Thyroid gland (tissue), 4 donors: ENCODE results near the gene VARS2. TPM values are rescaled to one million over a fixed set of nuclear protein-coding genes. Genes with fewer than 3 reads are reported as not detected.

Experiments used
- DNase-seq, 2 donors: peaks; one replicate each; pipeline ENCODE4 v3.0.0-alpha.2; 2019
- H3K27ac ChIP-seq, 3 donors: fragments of 200-600 bp; sonication (generic); 1 replicate in 2 of 3; 2 replicates in 1 of 3; pipeline ENCODE4 v1.5.1; 2016 to 2019; ENCODE audit warnings: mild to moderate bottlenecking in 1 of 3, moderate library complexity in 1 of 3
- H3K27me3 ChIP-seq: fragments of 200-600 bp; sonication (generic); one replicate; pipeline ENCODE4 v1.5.1; 2019
- H3K36me3 ChIP-seq, 2 donors: fragments of 200-600 bp; sonication (generic); one replicate each; pipeline ENCODE4 v1.5.1; 2016 to 2019
- H3K4me1 ChIP-seq, 2 donors: fragments of 200-600 bp; sonication (generic); one replicate each; pipeline ENCODE4 v1.5.1; 2017 to 2019
- H3K4me3 ChIP-seq, 3 donors: fragments of 200-600 bp; sonication (generic); replicated peaks in 1 of 3; 1 replicate in 2 of 3; 2 replicates in 1 of 3; pipeline ENCODE4 v1.5.1; 2016; ENCODE audit warnings: mild to moderate bottlenecking in 1 of 3
- H3K9me3 ChIP-seq: fragments of 200-600 bp; sonication (generic); one replicate; pipeline ENCODE4 v1.5.1; 2017
- POLR2A ChIP-seq, 2 donors: fragments of 450-650 bp; IDR thresholded peaks; one replicate each; pipeline ENCODE4 v1.6.1; 2017; ENCODE audit warnings: antibody characterized with exemption in 2 of 2, mild to moderate bottlenecking in 2 of 2, moderate library complexity in 1 of 2
- WGBS, 2 donors: methylation state at CpG; one replicate each; pipeline ENCODE4 v1.1.5; 2017; 5-methylcytosine and 5-hydroxymethylcytosine counted together
- intact Hi-C: fragments of 100-400 bp; cut with DNase I; formaldehyde crosslinking; loops from one replicate; pipeline ENCODE4 v1.15.1; 2023
- total RNA-seq, 4 donors: library from RNA; depleted of rRNA; stranded (reverse); fragments of >200 nt; gene quantifications; one replicate each; pipeline ENCODE4 v1.2.3, GENCODE V29; 2016
- TF ChIP-seq, protein P1 (sequence below), 6 experiments: fragments of 200-600 bp in 3 of 6; fragments of 450-650 bp in 3 of 6; sonication (generic) in 3 of 6; IDR thresholded peaks; one replicate each; pipeline ENCODE4 v1.5.1; 2016 to 2019; ENCODE audit warnings: antibody characterized with exemption in 6 of 6, mild to moderate bottlenecking in 2 of 6, inconsistent platforms in 1 of 6, moderate library complexity in 1 of 6

The VARS2 gene
- total RNA-seq, 4 donors from 2014 or later = 17.3 to 36.4 (median 30.6) TPM

DNA sequence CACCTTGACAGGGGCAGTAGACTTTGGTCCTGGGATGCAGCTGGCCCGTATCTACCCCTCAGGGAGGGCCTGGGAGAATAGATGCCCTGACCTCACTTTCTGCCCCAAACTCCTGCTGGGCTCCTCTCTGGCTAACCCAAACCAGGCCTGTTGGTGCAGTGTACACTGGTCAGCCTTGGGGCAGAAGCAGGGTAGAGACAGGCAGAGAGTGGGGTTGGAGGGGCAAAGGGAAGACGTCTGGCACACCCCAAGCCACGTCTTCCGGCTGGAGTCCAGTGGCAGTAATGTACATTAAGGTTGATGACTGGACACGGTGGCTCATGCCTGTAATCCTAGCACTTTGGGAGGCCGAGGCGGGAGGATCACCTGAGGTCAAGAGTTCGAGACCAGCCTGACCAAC, 20.4 kb upstream of the VARS2 start:
- intact Hi-C loops = no loop called here
- no peaks in the 10 kb centered on the region for H3K27me3 ChIP-seq
- no peak for DNase-seq
- no peaks in the 10 kb centered on the region for H3K9me3 ChIP-seq
- WGBS, 2 donors = 93% methylated on average over 7 to 8 of the region's 8 CpGs
- peaks cover 77 to 83% of the 10 kb centered on the region in 2 donors for H3K36me3 ChIP-seq
- TF ChIP-seq, protein P1, sequence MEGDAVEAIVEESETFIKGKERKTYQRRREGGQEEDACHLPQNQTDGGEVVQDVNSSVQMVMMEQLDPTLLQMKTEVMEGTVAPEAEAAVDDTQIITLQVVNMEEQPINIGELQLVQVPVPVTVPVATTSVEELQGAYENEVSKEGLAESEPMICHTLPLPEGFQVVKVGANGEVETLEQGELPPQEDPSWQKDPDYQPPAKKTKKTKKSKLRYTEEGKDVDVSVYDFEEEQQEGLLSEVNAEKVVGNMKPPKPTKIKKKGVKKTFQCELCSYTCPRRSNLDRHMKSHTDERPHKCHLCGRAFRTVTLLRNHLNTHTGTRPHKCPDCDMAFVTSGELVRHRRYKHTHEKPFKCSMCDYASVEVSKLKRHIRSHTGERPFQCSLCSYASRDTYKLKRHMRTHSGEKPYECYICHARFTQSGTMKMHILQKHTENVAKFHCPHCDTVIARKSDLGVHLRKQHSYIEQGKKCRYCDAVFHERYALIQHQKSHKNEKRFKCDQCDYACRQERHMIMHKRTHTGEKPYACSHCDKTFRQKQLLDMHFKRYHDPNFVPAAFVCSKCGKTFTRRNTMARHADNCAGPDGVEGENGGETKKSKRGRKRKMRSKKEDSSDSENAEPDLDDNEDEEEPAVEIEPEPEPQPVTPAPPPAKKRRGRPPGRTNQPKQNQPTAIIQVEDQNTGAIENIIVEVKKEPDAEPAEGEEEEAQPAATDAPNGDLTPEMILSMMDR (IDR thresholded peaks at IDR 0.05) = no peak
- no peak for TF ChIP-seq POLR2A (IDR thresholded peaks at IDR 0.05)
- no peaks in the 10 kb centered on the region for H3K4me1 ChIP-seq
- no peak overlapping the region for H3K4me3 ChIP-seq
- no peak overlapping the region for H3K27ac ChIP-seq

DNA sequence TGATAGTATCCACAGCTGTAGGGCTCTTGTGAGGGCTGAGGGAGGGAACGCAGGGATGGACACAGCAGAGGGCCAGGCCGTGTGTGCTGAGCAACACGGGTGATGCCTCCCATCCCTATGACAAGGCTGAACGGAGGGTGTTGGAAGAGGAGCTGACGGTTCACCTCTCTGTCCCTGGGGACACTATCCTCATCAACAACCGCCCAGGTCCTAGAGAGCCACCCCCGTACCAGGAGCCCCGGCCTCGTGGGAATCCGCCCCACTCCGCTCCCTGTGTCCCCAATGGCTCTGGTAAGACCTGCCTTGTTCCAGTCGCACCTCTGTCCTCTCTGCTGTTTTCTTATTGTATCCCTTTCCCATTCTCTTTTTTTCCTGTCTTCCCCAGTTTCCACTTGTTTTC, 19.7 kb upstream of the VARS2 start:
- intact Hi-C loops = no loop called here
- 90 to 93% methylated on average over 12 of the region's 12 CpGs for WGBS, 2 donors
- H3K4me1 ChIP-seq = no peaks in the 10 kb centered on the region
- no peak overlapping the region for H3K4me3 ChIP-seq
- H3K27ac ChIP-seq = no peak overlapping the region
- no peaks in the 10 kb centered on the region for H3K9me3 ChIP-seq
- H3K27me3 ChIP-seq = no peaks in the 10 kb centered on the region
- peaks cover 81 to 84% of the 10 kb centered on the region in 2 donors for H3K36me3 ChIP-seq
- TF ChIP-seq POLR2A (IDR thresholded peaks at IDR 0.05) = no peak
- TF ChIP-seq, protein P1 (IDR thresholded peaks at IDR 0.05) = no peak
- DNase-seq = no peak

DNA sequence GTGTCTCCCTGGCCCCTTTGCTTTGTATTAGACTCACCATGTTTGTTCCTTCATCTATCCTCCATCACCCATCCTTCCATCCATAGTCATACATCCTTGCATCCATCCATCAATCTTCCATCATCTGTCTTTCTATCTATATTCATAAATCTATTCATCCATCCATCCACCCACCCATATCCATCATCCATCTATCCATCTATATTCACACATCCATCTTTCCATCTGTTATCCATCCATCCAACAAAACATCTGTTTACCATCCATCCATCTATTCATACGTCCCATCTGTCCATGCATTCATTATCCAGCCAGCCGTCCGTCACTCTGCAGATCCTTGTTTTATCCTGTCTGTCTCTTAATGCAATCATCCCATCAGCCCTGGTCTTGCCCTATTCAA, 19.1 kb upstream of the VARS2 start:
- H3K27me3 ChIP-seq = no peaks in the 10 kb centered on the region
- WGBS, 2 donors = 93 to 99% methylated on average over 3 of the region's 3 CpGs
- H3K36me3 ChIP-seq = peaks cover 83 to 84% of the 10 kb centered on the region in 2 donors
- TF ChIP-seq, protein P1 (IDR thresholded peaks at IDR 0.05) = no peak
- no peak for TF ChIP-seq POLR2A (IDR thresholded peaks at IDR 0.05)
- intact Hi-C loops = no loop called here
- DNase-seq = no peak
- no peaks in the 10 kb centered on the region for H3K4me1 ChIP-seq
- H3K4me3 ChIP-seq = no peak overlapping the region
- no peaks in the 10 kb centered on the region for H3K9me3 ChIP-seq
- H3K27ac ChIP-seq = no peak overlapping the region

DNA sequence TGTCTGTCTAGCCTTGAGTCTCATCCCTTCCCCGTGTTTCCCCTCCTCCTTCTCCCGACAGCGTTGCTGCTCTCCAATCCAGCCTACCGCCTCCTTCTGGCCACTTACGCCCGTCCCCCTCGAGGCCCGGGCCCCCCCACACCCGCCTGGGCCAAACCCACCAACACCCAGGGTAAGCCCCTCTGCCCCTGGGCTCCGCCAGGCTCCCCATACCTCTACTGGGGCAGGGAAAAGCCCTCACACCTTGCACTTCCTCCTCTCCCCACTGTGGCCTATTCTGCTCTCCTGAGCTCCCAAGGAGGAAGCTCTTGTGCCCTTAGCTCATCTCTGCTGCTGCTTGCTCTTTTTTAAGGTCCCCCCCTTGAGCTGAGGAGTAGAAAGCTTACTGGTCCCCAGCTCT, 18.7 kb upstream of the VARS2 start:
- intact Hi-C loops = no loop called here
- no peaks in the 10 kb centered on the region for H3K4me1 ChIP-seq
- H3K27ac ChIP-seq = no peak overlapping the region
- no peaks in the 10 kb centered on the region for H3K9me3 ChIP-seq
- no peak overlapping the region for H3K4me3 ChIP-seq
- H3K36me3 ChIP-seq = peaks cover 79 to 82% of the 10 kb centered on the region in 2 donors
- no peak for DNase-seq
- H3K27me3 ChIP-seq = no peaks in the 10 kb centered on the region
- TF ChIP-seq POLR2A (IDR thresholded peaks at IDR 0.05) = no peak
- TF ChIP-seq, protein P1 (IDR thresholded peaks at IDR 0.05) = no peak
- 85 to 89% methylated on average over 10 of the region's 10 CpGs for WGBS, 2 donors

DNA sequence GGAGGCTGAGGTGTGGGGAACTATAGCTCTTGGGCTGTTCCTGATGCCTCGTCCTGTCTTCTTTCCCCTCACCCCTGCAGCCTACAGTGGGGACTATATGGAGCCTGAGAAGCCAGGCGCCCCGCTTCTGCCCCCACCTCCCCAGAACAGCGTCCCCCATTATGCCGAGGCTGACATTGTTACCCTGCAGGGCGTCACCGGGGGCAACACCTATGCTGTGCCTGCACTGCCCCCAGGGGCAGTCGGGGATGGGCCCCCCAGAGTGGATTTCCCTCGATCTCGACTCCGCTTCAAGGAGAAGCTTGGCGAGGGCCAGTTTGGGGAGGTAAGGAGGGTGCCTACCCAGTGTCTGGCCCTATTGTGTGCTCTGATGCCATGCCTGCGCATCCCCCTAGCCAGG, 17.5 kb upstream of the VARS2 start:
- H3K27ac ChIP-seq = no peak overlapping the region
- H3K27me3 ChIP-seq = no peaks in the 10 kb centered on the region
- H3K4me3 ChIP-seq = no peak overlapping the region
- peaks cover 74 to 75% of the 10 kb centered on the region in 2 donors for H3K36me3 ChIP-seq
- 94 to 95% methylated on average over 13 of the region's 13 CpGs for whole genome bisulfite sequencing, 2 donors
- H3K9me3 ChIP-seq = no peaks in the 10 kb centered on the region
- intact Hi-C loops = no loop called here
- H3K4me1 ChIP-seq = no peaks in the 10 kb centered on the region
- TF ChIP-seq, protein P1 (IDR thresholded peaks at IDR 0.05) = no peak
- no peak for TF ChIP-seq POLR2A (IDR thresholded peaks at IDR 0.05)
- DNase-seq = no peak
